Lung (tissue), 12 donors: Measurements from ENCODE around the gene ZDHHC8. TPM values are rescaled to one million over a fixed set of nuclear protein-coding genes. Genes with fewer than 3 reads are reported as not detected.

Source experiments
- ATAC-seq: fragments of 200-7000 bp; cut with Tn5 transposase; one replicate; pipeline ENCODE4 v1.9.1; 2020; ENCODE audit warnings: moderate number of reproducible peaks; ENCODE audit not compliant: insufficient read depth, low FRiP score
- DNase-seq, 3 donors: peaks; one replicate each; pipeline ENCODE4 v3.0.0-alpha.2; 2013 to 2017
- H3K27ac ChIP-seq, 2 donors: one replicate each; pipeline ENCODE4 v1.5.1; 2013; ENCODE audit warnings: mild to moderate bottlenecking in 2 of 2, moderate library complexity in 2 of 2, control low read depth in 1 of 2, inconsistent platforms in 1 of 2, low read depth in 1 of 2, low read length in 1 of 2
- H3K27me3 ChIP-seq, 3 donors: one replicate each; pipeline ENCODE4 v1.5.1; 2013; ENCODE audit warnings: low read length in 2 of 3; ENCODE audit not compliant: control insufficient read depth in 3 of 3, insufficient read depth in 3 of 3
- H3K36me3 ChIP-seq, 4 donors: one replicate each; pipeline ENCODE4 v1.5.1; 2013; ENCODE audit warnings: low read length in 4 of 4, mild to moderate bottlenecking in 1 of 4, moderate library complexity in 1 of 4; ENCODE audit not compliant: control insufficient read depth in 4 of 4, insufficient read depth in 4 of 4
- H3K4me1 ChIP-seq, 5 donors: one replicate each; pipeline ENCODE4 v1.5.1; 2013; ENCODE audit warnings: low read length in 5 of 5, mild to moderate bottlenecking in 2 of 5, moderate library complexity in 1 of 5; ENCODE audit not compliant: control insufficient read depth in 5 of 5, insufficient read depth in 5 of 5
- H3K4me3 ChIP-seq: one replicate; pipeline ENCODE4 v1.5.1; 2013; ENCODE audit warnings: mild to moderate bottlenecking, control low read depth, moderate library complexity
- H3K9ac ChIP-seq, 2 donors: one replicate each; pipeline ENCODE4 v1.5.1; 2013; ENCODE audit warnings: low read length in 2 of 2, control low read depth in 1 of 2; ENCODE audit not compliant: insufficient read depth in 1 of 2
- H3K9me3 ChIP-seq, 4 donors: one replicate each; pipeline ENCODE4 v1.5.1; 2013; ENCODE audit warnings: low read length in 3 of 4, mild to moderate bottlenecking in 1 of 4, moderate library complexity in 1 of 4; ENCODE audit not compliant: control insufficient read depth in 4 of 4, insufficient read depth in 3 of 4
- CTCF ChIP-seq: IDR thresholded peaks from 2 replicates; pipeline ENCODE4 v1.5.1; 2012; ENCODE audit warnings: mild to moderate bottlenecking; ENCODE audit errors: control extremely low read depth, extremely low read depth
- WGBS, 2 donors: extraction: QIAGEN DNeasy Blood & Tissue Kit; methylation state at CpG; one replicate each; pipeline ENCODE4 v1.1.7; 2013; 5-methylcytosine and 5-hydroxymethylcytosine counted together
- polyA plus RNA-seq, 2 donors: library from polyadenylated mRNA; stranded (reverse); fragments of 200-250 nt; gene quantifications; one replicate each; pipeline ENCODE4 v1.2.1, GENCODE V29; 2013
- total RNA-seq, 2 donors: library from RNA; depleted of rRNA in 1 of 2; stranded (reverse); fragments of >200 nt in 1 of 2; gene quantifications; one replicate each; pipeline ENCODE4 v1.2.1, GENCODE V29; 2014 to 2021
- donor health status: control.
- donor health status: control.
- donor health status: Bipolar disorder and iron deficiency.
- donor health status: healthy.
- donor health status: DM: yes; HTN: yes; CAD: no.

ZDHHC8 gene
- total and polyA plus RNA-seq, 4 donors: 28.4 to 75.1 (median 35.5) TPM

- 0 to 1% methylated on average over 80 to 88 of the region's 88 CpGs for whole genome bisulfite sequencing, 2 donors
- peaks cover 3 to 24% (median 5%) of the 10 kb centered on the region in 5 donors for H3K4me1 ChIP-seq
- H3K9ac ChIP-seq: peak within 1 kb of the TSS; percentile 67 to 68
- H3K27me3 ChIP-seq: no peaks in the 10 kb centered on the region
- peaks cover 2 to 40% (median 17%) of the 10 kb centered on the region in 4 donors for H3K36me3 ChIP-seq
- H3K27ac ChIP-seq: peak within 1 kb of the TSS; percentile 52 to 85
- peak; percentile 99 to 100 (median 99) for DNase-seq
- H3K4me3 ChIP-seq: peak within 1 kb of the TSS; percentile 87
- H3K9me3 ChIP-seq: no peaks in the 10 kb centered on the region
- no peak for TF ChIP-seq CTCF
- ATAC-seq: peak; percentile 92
These were observed 14.5 kb upstream of the ZDHHC8 start, which contains the start of gene TRMT2A for GRCh38 chr22:20116951-20117632. Gene TRMT2A (minus strand): TSS chr22:20117226. CDS start chr22:20116906, 320 bp downstream.

GRCh38 chr22:20117633-20118299 lies 13.8 kb upstream of the ZDHHC8 start:
- H3K36me3 ChIP-seq: peaks cover 2 to 38% (median 18%) of the 10 kb centered on the region in 4 donors
- ATAC-seq: no peak
- H3K9me3 ChIP-seq: no peaks in the 10 kb centered on the region
- H3K27ac ChIP-seq: peak overlapping the region; percentile 42 to 52
- H3K9ac ChIP-seq: peak overlapping the region; percentile 63 to 68
- H3K4me1 ChIP-seq: peaks cover 3 to 24% (median 5%) of the 10 kb centered on the region in 5 donors
- no peak for TF ChIP-seq CTCF
- peak overlapping the region; percentile 81 for H3K4me3 ChIP-seq
- DNase-seq: peak in 1 of 3 donors; percentile 13
- H3K27me3 ChIP-seq: no peaks in the 10 kb centered on the region
- 0 to 1% methylated on average over 26 to 66 of the region's 66 CpGs for WGBS, 2 donors

GRCh38 chr22:20118300-20119020 lies 13.1 kb upstream of the ZDHHC8 start:
- Histone ChIP-seq H3K36me3 (peaks cover 2 to 33% (median 18%) of the 10 kb centered on the region in 4 donors), H3K27ac (no peak overlapping the region)

More at GRCh38 chr22:20118300-20119020, 13.1 kb upstream of the ZDHHC8 start:
- Histone ChIP-seq H3K9ac (peak overlapping the region; percentile 63 to 68), H3K4me3 (peak overlapping the region; percentile 81), H3K27me3 (no peaks in the 10 kb centered on the region), H3K4me1 (peaks cover 3 to 24% (median 5%) of the 10 kb centered on the region in 5 donors), H3K9me3 (no peaks in the 10 kb centered on the region)
- 25 to 27% methylated on average over 8 of the region's 8 CpGs for WGBS, 2 donors
- ATAC-seq (no peak), DNase-seq (no peak)
- TF ChIP-seq CTCF: no peak
